Fibroblast of skin of left quadriceps (primary cell): ENCODE data around the gene MLH3.

ENCODE experiments used
- DNase-seq, 2 experiments: peaks; one replicate each; pipeline ENCODE4 v3.0.0-alpha.2; 2013; ENCODE audit warnings: low read depth in 2 of 2

The MLH3 gene

DNA sequence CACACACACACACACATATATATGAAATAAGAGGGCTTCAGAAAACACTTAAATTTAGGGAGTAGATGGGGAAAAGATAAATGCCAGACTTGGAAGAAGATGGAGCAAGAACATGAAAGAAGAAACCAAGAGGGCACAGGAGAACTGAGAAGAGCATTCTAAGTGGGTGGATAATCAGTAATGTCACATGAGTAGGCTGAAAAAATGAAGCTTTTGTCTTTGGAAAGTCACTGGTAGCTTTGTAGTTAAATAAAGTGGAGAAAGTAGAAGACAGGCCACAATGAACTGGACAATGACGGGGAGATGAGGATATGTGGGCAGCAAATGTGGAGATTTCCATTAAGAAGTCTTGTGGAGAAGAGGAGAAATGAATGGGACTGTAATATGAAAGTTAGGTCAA lies 15.9 kb upstream of the MLH3 start:
- no peak for DNase-seq

DNA sequence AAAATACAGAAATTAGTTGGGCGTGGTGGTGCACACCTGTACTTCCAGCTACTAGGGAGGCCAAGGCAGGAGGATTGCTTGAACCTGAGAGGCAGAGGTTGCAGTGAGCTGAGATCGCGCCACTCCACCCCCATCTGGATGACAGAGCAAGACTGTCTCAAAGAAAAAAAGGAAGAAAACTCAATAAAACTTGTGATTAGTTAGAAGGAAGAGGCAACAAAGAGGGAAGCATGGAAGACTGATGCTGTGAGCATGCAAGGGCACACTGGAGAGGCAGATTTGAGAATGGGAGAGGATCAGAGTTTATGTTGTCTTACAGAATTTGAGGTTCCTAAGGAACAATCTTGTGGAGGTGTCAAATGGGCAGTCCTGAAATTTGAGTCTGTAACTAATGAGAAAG lies 15.4 kb upstream of the MLH3 start:
- DNase-seq: no peak

DNA sequence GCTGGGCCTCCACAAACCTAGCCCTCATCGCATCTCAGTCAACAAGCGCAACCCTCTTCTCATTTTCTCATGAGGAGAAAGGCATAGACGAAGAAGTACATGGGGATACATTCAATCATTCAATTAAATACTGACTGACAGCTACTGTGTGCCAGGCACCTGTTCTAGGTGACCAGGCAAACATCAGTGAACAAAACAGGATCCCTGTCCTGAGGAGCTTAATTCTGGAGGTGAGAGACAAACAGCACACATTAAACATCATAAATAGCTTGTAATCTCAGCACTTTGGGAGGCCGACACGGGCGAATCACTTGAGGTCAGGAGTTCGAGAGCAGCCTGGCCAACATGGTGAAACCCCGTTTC lies 12.9 kb upstream of the MLH3 start:
- no peak for DNase-seq

DNA sequence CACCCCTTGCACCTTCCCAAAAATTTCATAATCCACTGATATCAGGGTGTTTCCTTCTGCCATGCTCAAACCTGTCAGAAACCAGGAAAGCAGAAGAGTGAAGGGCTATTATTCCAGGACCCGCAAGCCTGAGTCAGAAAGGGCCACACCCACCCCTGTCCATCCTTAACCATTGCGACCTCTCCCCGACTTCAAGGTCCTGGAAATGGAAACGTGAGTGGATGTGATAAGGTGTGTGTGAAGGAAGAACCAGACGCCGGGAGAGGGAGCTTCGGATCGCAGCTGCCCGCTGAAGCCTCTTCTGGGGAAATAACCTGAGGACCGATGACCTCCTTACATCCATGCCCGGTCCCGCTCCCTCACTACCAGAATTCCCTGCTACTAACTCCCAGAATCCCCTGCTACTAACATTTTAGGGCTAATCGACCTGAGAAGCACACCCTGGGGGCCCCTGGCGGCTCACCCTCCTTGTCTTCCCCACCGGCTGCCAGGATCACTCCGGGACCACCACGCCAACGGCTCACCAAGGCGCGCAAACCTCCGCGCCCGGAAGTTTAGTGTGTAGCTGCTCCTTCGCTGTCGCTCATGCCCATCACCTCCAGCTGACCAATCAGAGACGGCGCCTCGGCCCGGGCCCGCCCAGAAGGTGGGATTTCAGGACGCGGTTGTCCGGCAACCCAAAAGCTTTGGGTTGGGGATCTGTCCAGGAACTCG lies 12.4 kb upstream of the MLH3 start, which contains the start of gene ACYP1:
Gene ACYP1, minus strand, starts transcription at position 534 of the 714 bp plus-strand sequence. Its CDS starts 471 bp downstream, at position 63.
- peak; percentile 68 to 75 for DNase-seq

DNA sequence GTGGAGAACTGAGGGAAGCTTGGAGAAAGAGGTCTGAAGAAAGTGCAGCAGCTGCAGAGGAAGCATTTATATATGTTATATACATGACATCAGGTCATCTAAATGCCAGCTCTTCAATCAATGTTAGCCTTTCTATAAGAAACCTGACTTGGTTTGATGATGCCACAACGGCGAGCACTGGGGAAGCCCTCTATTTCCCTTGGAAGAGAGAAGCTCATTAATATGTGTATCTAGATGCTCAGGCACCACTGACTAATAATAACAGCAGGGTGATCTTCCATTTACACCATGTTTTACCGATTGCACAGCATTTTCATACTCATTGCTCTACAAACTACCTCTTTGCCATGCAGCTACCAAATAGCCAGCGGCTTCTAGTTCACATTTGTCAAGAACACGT lies 11.7 kb upstream of the MLH3 start:
- no peak for DNase-seq

DNA sequence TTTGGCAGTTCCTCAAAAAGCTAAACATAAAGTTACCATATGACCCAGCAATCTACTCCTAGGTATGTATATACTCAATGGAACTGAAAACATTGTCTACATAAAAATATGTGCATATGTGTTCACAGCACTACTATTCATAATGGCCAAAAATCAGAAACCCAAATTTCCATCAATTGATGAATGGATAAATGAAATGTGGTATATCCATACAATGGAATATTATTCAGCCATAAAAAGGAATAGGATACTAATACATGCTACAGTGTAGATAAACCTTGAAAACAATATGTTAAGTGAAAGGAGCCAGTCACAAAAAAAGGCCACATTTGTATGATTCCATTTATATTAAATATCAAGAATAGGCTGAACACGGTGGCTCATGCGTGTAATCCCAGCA lies 9.2 kb upstream of the MLH3 start:
- DNase-seq: no peak

DNA sequence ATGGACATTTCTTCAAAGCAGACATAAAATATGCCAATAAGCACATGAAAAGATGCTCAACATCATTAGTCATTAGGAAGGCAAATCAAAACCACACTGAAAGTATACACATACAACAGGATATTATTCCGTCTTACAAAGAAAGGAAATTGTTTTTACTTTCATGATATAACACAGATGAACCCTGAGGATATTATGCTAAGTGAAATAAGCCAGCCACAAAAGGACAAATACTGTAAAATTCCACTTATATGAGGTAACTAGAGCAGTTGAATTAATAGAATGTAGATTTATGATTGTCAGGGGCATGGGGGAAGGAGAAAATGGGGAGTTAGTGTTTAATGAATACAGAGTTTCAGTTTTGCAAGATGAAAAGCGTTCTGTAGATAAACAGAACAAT lies 8.4 kb upstream of the MLH3 start:
- DNase-seq: peak; percentile 53 to 63

DNA sequence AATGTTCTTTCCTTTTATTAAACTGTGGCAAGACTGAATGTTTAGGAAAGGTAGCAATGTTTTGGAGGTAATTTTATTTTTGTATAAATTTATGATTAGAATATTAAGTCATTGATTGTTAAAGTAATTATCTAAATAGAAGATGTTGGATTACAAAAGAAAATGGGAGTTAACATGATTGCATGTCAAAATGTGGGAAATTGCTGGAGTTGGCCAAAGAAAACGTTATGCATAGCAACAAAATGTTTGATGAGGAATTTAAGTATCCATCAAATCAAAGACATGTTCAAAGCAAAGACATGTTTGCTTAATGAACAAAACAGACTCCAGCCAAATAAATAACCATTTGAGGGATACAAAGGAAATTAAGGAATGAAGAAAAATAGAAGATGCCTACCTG lies 3.2 kb upstream of the MLH3 start:
- DNase-seq: no peak

DNA sequence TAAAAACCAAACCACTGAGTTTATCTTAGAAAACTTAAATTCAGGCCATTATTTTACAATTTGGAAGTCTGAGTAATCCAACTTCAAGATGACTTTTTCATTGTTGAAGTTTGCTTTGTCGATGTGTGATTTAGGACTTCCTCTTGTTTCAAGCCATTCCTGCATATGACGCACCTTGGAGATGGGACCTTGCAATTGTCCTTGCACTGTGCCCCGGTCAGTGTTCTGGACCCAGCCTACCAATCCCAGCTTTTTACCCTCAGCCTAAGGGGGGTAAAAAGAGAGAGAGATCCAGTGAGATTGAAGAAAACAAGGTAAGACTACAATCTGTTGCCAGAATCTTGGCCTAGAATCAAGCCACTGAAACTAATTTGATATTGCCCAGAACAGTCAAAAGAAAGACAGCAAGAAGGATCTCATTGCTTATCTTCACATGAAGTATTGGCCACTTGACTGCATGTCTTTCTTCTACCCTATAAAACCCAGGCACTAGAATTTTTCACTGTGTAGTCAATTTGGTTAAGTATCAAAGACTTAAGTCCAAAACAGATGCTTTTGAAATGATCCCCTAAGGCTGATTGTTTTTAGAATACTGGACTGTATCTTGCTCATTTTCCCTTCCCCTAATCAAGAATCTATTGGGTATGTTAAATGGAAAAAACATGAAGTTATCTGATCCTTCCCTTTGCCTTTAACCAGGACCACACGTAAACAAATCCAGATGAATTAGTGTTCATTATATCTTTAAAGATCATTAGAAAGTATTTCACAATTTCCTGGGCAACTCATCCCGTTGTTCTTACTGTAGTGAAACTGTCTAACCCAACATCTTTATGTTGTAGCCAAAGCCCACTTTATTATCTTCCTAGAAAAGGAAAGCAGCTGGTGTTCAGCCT lies 2.4 kb upstream of the MLH3 start:
- peak; percentile 62 to 65 for DNase-seq

DNA sequence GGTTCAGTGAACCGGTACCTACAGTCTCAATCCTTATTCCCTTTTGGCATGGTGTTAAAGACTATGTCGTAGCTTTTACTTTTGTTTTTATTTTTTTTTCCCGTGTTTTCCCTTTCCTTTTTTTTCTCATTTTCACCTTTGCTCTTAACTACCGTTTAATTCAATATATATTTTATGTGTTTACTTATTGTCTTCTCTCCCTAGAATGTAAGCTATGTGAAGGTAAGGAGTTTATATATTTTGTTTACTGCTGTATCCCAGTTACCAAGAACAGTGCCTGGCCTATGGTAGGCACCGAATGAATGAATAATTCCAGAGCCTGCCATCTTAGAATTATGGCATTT lies 261 bp upstream of the MLH3 start:
- DNase-seq: no peak

DNA sequence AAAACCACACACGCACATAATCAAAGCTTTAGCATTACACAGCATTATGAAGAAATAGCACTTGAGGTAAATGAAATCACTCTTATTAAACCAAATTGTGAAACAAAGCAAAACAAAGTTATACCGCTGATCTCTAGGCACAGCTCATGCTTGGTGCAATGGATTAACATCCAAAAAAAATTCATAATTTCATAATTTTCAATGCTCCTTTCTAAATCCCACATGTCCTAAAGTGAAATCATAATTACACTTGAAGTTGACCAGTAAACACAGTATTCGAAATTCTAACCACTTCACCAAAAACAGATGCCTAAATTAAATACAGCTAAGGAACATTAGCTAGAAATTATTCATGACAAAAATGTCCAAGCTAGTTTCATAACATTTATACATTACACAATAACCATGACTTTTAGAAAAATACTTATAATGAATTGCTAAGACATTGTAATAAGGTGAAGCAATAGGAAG lies 1.5 kb downstream of the MLH3 start:
- DNase-seq: no peak

DNA sequence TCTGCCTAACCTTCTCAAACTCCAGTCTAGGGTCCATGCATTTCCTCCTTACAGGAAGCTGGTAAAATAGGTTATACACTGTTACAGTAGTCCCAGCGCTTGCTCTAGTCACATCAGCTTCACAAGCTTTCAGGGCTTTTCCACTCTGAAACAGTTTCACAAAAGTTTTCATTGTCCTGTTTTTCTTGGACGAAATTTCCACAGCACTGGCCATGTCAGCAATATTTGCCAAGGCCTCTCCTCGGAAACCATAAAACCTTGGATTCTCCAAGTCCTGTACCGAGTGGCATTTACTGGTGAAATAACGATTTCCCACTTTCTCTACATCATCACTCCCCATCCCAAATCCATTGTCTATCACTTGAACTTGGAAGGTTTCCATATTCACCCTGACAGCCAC lies 2.1 kb downstream of the MLH3 start:
- DNase-seq: no peak

DNA sequence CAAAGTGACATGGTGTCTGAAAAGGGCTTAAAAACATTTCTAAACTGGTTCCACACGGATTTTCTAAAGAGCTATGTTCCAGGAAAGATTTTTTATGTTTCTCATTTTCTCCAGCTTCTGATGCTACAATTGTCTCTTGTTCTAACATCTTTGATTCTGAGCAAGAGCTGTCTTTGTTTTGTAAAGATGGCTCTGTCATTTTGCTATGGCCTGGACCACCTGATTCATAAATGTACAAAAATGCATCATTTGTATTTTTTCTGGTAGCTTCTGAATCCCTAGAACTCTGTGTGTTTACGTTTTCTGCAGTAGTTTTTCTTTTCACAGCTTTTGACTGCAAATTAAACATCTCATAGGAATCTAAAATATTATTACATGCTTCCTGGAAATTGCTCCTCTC lies 3.2 kb downstream of the MLH3 start:
- DNase-seq: no peak

DNA sequence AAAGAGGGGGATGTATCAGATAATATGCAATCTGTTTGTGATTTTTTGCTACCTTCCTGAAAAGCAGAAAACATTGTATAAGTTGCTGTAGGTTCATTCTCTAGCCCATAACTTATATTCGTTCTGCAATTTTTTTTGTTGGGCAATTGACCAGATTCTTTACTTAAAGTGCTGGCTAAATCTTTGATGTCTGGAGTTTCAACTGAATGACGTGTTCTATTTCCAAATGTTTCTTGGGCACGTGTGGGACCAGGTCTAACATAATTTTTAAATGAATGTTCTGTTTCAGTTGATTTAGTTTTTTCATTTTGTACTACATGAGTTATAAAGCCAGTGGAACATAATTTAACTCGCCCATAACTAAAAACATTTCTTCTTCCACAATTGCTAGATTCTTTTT lies 3.8 kb downstream of the MLH3 start:
- DNase-seq: no peak

DNA sequence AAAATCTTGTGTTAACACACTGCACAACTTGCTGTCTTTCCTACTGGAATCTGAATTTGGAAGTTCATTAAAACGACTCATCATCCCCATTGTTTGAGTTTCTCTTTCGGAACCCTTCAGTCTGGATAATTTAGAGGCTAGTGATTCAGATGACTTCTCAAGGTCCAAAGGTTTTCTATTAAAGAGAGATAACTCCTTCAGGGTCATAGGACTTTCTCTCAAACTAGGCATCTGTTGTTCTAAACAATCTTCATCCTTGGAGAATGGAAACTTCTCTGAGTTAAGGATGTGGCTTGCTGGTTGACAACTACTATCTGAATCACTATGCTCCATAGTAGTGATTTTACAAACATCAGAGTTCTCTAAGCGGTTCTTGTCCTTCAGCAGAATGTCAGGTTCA lies 4.4 kb downstream of the MLH3 start:
- DNase-seq: no peak

DNA sequence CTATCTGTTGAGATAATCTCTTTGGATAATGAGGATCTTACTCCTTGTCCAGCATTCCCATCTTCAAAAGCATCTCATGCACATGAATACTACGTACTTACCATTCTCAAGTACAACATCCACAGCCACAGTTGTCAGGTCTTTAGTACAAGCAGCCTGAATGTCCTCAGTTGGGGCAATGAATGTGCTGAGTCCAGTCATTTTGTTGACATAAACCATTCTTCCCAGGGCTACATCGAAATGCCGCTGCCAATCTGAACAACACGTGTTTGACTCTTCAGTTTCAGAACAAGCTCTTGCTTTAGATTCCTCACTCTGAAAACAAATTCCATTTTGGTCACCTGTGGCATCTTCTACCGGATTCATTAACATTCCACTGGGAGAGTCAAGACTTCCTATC lies 5.0 kb downstream of the MLH3 start:
- DNase-seq: no peak

DNA sequence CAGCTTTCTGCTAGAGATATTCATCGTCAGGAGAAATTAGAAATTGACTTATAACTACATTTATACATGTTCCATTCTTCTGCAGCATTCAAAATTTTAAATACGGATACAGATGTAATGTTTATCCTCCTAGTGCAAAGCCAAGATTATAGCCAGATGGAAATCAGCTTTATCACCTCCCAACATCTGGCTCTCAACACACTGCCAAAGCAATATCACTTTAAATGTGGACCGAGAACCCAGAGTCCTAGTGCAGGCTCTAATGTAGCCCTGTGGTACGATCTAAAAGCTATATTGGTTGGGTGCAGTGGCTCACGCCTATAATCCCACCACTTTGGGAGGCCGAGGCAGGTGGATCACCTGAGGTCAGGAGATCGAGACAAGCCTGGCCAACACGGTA lies 6.5 kb downstream of the MLH3 start:
- no peak for DNase-seq

DNA sequence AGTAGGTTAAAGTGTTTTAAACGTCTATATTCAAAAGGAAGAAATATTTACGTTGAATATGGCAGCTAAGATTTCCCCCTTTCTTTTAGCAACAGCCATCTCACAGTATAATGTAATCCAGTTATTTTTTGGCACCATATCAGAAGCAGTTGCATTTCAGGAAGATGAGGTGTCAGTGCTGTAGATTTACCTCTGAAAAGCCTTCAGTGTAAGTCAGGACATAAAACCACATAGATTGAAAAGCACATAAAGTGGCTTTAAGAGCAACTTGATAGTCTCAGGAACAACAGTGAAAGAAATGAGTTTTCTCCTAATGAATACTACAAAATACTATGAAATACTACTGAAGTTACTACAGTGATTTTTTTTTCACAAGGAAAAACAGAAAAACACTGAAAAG lies 6.9 kb downstream of the MLH3 start:
- DNase-seq: peak; percentile 56 to 58

DNA sequence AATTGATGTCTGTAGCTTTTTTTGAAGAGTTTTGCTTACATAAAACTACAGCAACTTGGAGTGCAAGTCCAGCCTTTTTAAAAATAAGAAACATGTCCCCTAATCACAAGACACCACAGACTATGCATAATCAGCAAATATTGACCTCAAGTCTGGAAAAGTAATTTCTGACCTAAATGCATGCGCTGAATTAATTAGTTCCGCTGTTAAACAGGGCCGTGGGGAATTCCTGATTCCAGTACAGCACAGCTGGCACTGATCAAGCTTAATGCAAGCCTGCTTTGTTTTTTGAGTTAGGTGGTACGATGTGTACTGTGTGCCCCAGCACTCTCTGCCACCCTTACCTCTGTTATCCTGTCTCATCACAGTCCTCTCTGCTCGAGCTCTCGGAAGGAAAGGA lies 9.2 kb downstream of the MLH3 start:
- no peak for DNase-seq

DNA sequence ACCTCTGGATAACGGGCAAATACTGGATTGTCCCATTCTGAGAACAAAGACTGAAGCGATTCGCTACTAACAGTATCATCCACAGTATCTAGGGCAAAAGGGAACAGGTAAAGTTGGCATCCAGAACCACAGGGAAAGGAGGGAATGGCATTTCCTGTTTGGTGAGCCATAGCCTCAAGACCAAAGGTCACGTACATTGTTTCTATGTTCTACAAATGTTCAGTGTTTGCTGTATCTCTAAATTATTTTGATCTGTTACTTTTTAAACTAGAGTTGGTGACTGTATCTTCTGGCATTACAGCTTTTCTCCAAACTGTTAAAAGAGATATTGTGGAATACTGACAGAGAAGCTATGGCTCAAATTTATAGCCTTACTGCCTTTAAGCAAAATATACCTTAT lies 9.7 kb downstream of the MLH3 start:
- no peak for DNase-seq

DNA sequence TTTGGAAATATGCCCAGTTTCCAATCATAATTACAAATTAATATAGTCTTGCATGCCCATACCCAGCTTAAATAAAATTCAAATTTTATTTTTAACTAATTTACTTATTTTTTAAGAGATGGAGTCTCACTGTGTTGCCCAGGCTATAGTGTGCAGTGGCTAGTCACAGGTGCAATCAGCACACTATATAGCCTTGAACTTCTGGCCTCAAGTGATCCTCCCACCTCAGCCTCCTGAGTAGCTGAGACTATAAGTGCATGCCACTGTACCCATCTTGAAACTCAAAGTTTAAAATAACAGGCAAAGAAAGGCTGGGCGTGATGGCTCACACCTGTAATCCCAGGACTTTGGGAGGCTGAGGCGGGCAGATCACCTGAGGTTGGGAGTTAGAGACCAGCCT lies 10.3 kb downstream of the MLH3 start:
- DNase-seq: no peak

DNA sequence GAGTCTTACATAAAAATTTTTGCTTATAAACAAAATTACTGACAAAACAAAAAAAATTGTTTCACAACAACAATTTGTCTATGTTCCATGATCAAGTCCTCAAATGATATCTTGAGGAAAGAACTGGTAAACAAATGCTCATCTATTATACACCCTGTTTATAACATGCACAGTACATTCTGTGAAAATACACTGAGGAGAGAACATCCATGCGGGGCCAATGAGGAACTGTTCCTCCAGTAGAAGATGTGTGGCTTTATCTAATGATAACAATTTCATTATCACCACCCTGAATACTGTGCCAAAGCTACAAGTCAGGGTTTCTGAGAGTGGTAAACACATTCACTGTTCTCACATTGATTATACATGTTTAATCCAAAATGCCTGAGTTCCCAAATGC lies 10.8 kb downstream of the MLH3 start:
- no peak for DNase-seq

DNA sequence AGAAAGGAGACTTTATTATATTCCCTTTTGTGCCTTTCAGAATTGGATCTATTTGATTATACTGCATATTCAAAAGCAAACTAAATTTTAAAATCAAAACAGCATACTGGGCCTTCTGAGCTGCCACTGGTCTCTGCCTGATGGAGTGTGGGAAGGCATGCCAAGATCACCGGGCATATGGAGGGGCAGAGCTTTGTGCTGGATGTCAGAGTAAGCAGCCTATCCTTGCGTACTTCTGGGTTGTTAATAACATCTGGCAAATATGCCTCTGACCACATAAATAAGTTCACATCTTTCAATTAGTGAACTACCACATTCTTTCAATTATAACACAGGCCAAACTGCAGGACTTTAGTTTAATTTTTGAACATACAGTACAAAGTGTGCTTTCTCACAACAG lies 18.3 kb downstream of the MLH3 start:
- no peak for DNase-seq
